IMR-90 (cell line): ENCODE results near the gene AGAP2. TPM values are rescaled to one million over a fixed set of nuclear protein-coding genes. Genes with fewer than 3 reads are reported as not detected.

ENCODE experiments used
- ATAC-seq: fragments of 200-7000 bp; cut with Tn5 transposase; 2 replicates; pipeline ENCODE4 v1.9.1; 2020; ENCODE audit warnings: low read depth, mild to moderate bottlenecking, moderate library complexity
- BruUV-seq: library from RNA; stranded (reverse); fragments of 400-500 nt; replicated peaks from 2 replicates; lab custom pipeline; 2021; lab: Mats Ljungman, UMichigan
- CTCF ChIA-PET: fragments of 300-600 bp; formaldehyde crosslinking; extraction: SDS; loops from one replicate; lab custom pipeline; 2021; ENCODE audit warnings: antibody characterized with exemption; lab: Yijun Ruan, JAX
- POLR2A ChIA-PET: fragments of 300-600 bp; sonication (Branson Sonifier 250); formaldehyde crosslinking; loops from one replicate; lab custom pipeline; 2022; ENCODE audit warnings: antibody characterized with exemption; ENCODE audit not compliant: unreplicated experiment; lab: Charles Lee
- DNase-seq: peaks from one replicate; pipeline ENCODE4 v3.0.0; 2013
- H2AFZ ChIP-seq: replicated peaks from 2 replicates; pipeline ENCODE3; 2013; ENCODE audit warnings: low read length, mild to moderate bottlenecking; ENCODE audit not compliant: poor library complexity
- H2AK5ac ChIP-seq: 2 replicates; pipeline ENCODE4 v1.6.1; 2013; ENCODE audit warnings: low read depth, low read length, inconsistent platforms
- H2AK9ac ChIP-seq: replicated peaks from 2 replicates; pipeline ENCODE3; 2013; ENCODE audit warnings: mild to moderate bottlenecking, low read depth, low read length, moderate library complexity; ENCODE audit not compliant: poor library complexity
- H2BK120ac ChIP-seq: 2 replicates; pipeline ENCODE4 v1.6.1; 2013; ENCODE audit warnings: low read depth, low read length, inconsistent platforms
- H2BK15ac ChIP-seq: 3 replicates; pipeline ENCODE4 v1.6.1; 2013; ENCODE audit warnings: low read depth, low read length, inconsistent platforms
- H2BK20ac ChIP-seq: 2 replicates; pipeline ENCODE4 v1.6.1; 2013; ENCODE audit warnings: low read depth, mild to moderate bottlenecking, inconsistent platforms, low read length, moderate library complexity
- H2BK5ac ChIP-seq: 2 replicates; pipeline ENCODE4 v1.6.1; 2013; ENCODE audit warnings: mild to moderate bottlenecking, low read depth, low read length, inconsistent platforms; ENCODE audit not compliant: poor library complexity, severe bottlenecking
- H3K14ac ChIP-seq: replicated peaks from 2 replicates; pipeline ENCODE4 v1.6.1; 2013; ENCODE audit warnings: low read depth, low read length, inconsistent platforms
- H3K18ac ChIP-seq: 2 replicates; pipeline ENCODE4 v1.6.1; 2013; ENCODE audit warnings: low read depth, low read length, control low read depth
- H3K23ac ChIP-seq: 2 replicates; pipeline ENCODE4 v1.6.1; 2013; ENCODE audit warnings: low read depth, low read length, inconsistent platforms
- H3K27ac ChIP-seq: 2 replicates; pipeline ENCODE4 v1.5.1; 2013; ENCODE audit warnings: mild to moderate bottlenecking, control low read depth, low read length; ENCODE audit not compliant: insufficient read depth
- H3K27me3 ChIP-seq: 2 replicates; pipeline ENCODE4 v1.6.1; 2013; ENCODE audit warnings: low read length; ENCODE audit not compliant: control insufficient read depth, insufficient read depth
- H3K36me3 ChIP-seq: 2 replicates; pipeline ENCODE4 v1.6.1; 2013; ENCODE audit warnings: low read length, mixed read lengths; ENCODE audit not compliant: control insufficient read depth, insufficient read depth
- H3K4ac ChIP-seq: 2 replicates; pipeline ENCODE4 v1.6.1; 2013; ENCODE audit warnings: low read depth, low read length, inconsistent platforms
- H3K4me1 ChIP-seq: 2 replicates; pipeline ENCODE4 v1.6.1; 2013; ENCODE audit warnings: low read length, mixed read lengths; ENCODE audit not compliant: control insufficient read depth, insufficient read depth
- H3K4me2 ChIP-seq: 2 replicates; pipeline ENCODE4 v1.6.1; 2013; ENCODE audit warnings: low read depth, mild to moderate bottlenecking, control low read depth, low read length, moderate library complexity
- H3K4me3 ChIP-seq: 2 replicates; pipeline ENCODE4 v1.5.1; 2013; ENCODE audit warnings: low read depth, mild to moderate bottlenecking, control low read depth, low read length, moderate library complexity; ENCODE audit not compliant: insufficient read depth
- H3K56ac ChIP-seq: 2 replicates; pipeline ENCODE4 v1.6.1; 2013; ENCODE audit warnings: low read length, inconsistent platforms; ENCODE audit not compliant: insufficient read depth; ENCODE audit errors: extremely low read depth
- H3K79me1 ChIP-seq, 2 experiments: 2 replicates each; pipeline ENCODE4 v1.6.1; 2013; ENCODE audit warnings: low read length in 2 of 2, inconsistent platforms in 1 of 2, low read depth in 1 of 2
- H3K9ac ChIP-seq: 2 replicates; pipeline ENCODE4 v1.6.1; 2013; ENCODE audit warnings: low read depth, low read length, control low read depth
- H3K9me1 ChIP-seq: 2 replicates; pipeline ENCODE4 v1.6.1; 2013; ENCODE audit warnings: low read length, inconsistent platforms; ENCODE audit not compliant: insufficient read depth
- H3K9me3 ChIP-seq: 2 replicates; pipeline ENCODE4 v1.6.1; 2013; ENCODE audit warnings: low read length; ENCODE audit not compliant: control insufficient read depth, insufficient read depth
- H4K20me1 ChIP-seq: 2 replicates; pipeline ENCODE4 v1.6.1; 2013; ENCODE audit warnings: low read length, inconsistent platforms; ENCODE audit not compliant: insufficient read depth
- H4K5ac ChIP-seq: 2 replicates; pipeline ENCODE4 v1.6.1; 2013; ENCODE audit warnings: mild to moderate bottlenecking, low read depth, low read length, control low read depth
- H4K8ac ChIP-seq, 2 experiments: 2 replicates each; pipeline ENCODE4 v1.6.1; 2013; ENCODE audit warnings: low read depth in 2 of 2, low read length in 2 of 2, control low read depth in 1 of 2, inconsistent platforms in 1 of 2
- H4K91ac ChIP-seq: 2 replicates; pipeline ENCODE4 v1.6.1; 2013; ENCODE audit warnings: low read depth, low read length, inconsistent platforms; ENCODE audit not compliant: insufficient read depth
- BHLHE40 ChIP-seq: fragments of 150-350 bp; IDR thresholded peaks from 2 replicates; pipeline ENCODE4 v1.6.1; 2016; ENCODE audit warnings: mild to moderate bottlenecking, low read depth, low read length
- CEBPB ChIP-seq: IDR thresholded peaks from 2 replicates; pipeline ENCODE4 v1.6.1; 2012; ENCODE audit warnings: low read depth, low read length, improper control_type of control experiment
- CHD1 ChIP-seq: IDR thresholded peaks from 2 replicates; pipeline ENCODE4 v1.6.1; 2012; ENCODE audit warnings: low read depth, low read length, improper control_type of control experiment
- FOS ChIP-seq: fragments of 150-350 bp; IDR thresholded peaks from 2 replicates; pipeline ENCODE4 v1.6.1; 2016; ENCODE audit warnings: low read depth, low read length
- MAFK ChIP-seq: IDR thresholded peaks from 2 replicates; pipeline ENCODE4 v1.6.1; 2012; ENCODE audit warnings: low read depth, low read length, improper control_type of control experiment
- MAZ ChIP-seq: IDR thresholded peaks from 2 replicates; pipeline ENCODE4 v1.6.1; 2012; ENCODE audit warnings: low read depth, mild to moderate bottlenecking, low read length, improper control_type of control experiment, moderate library complexity, borderline replicate concordance
- MXI1 ChIP-seq: IDR thresholded peaks from 2 replicates; pipeline ENCODE4 v1.6.1; 2012; ENCODE audit warnings: low read depth, mild to moderate bottlenecking, low read length, moderate library complexity, borderline replicate concordance
- NFE2L2 ChIP-seq: fragments of 150-350 bp; IDR thresholded peaks from 2 replicates; pipeline ENCODE4 v1.6.1; 2016; ENCODE audit warnings: low read depth, mild to moderate bottlenecking, low read length
- POLR2A ChIP-seq: IDR thresholded peaks from 2 replicates; pipeline ENCODE4 v1.6.1; 2012; ENCODE audit warnings: mild to moderate bottlenecking, low read depth, low read length
- RAD21 ChIP-seq: IDR thresholded peaks from 2 replicates; pipeline ENCODE4 v1.6.1; 2012; ENCODE audit warnings: low read length, improper control_type of control experiment
- RCOR1 ChIP-seq: IDR thresholded peaks from 2 replicates; pipeline ENCODE4 v1.6.1; 2012; ENCODE audit warnings: mild to moderate bottlenecking, low read length, improper control_type of control experiment; ENCODE audit not compliant: insufficient replicate concordance
- RFX5 ChIP-seq: IDR thresholded peaks from 2 replicates; pipeline ENCODE4 v1.8.0; 2012; ENCODE audit warnings: low read depth, mild to moderate bottlenecking, low read length, moderate library complexity
- SMC3 ChIP-seq: fragments of 150-350 bp; IDR thresholded peaks from 2 replicates; pipeline ENCODE4 v1.6.1; 2016; ENCODE audit warnings: low read depth, mild to moderate bottlenecking, antibody characterized with exemption, low read length, moderate library complexity
- WGBS, 2 experiments: methylation state at CpG; one replicate each; pipeline versions ENCODE4 v1.1.5 to v1.1.7; 2013; ENCODE audit warnings: missing lambda C conversion rate in 2 of 2; ENCODE audit not compliant: insufficient read length in 1 of 2; ENCODE audit errors: extremely low coverage in 2 of 2; 5-methylcytosine and 5-hydroxymethylcytosine counted together
- dilution Hi-C: fragments of 300-500 bp; cut with HindIII; formaldehyde crosslinking; loops from one replicate; pipeline ENCODE4 v1.14.3; 2018; ENCODE audit warnings: low sequenced_read_pairs; ENCODE audit not compliant: unreplicated experiment
- in situ Hi-C: fragments of 300-500 bp; cut with MboI; formaldehyde crosslinking; loops from 3 replicates; pipeline ENCODE4 v1.14.3; 2019; ENCODE audit warnings: low sequenced_read_pairs, inconsistent platforms, mixed read lengths
- intact Hi-C: fragments of 100-400 bp; cut with micrococcal nuclease; formaldehyde crosslinking; loops from 2 replicates; pipeline ENCODE4 v1.10.0; 2022
- polyA plus RNA-seq, 3 experiments: library from polyadenylated mRNA; depleted of rRNA; stranded (reverse); fragments of >200 nt; gene quantifications; 2 replicates each; pipeline ENCODE4 v1.2.3, GENCODE V29; 2012; ENCODE audit warnings: low replicate concordance in 1 of 3
- total RNA-seq: library from RNA; depleted of rRNA; stranded (reverse); fragments of >200 nt; gene quantifications from 2 replicates; pipeline ENCODE4 v1.2.3, GENCODE V29; 2012
- TF ChIP-seq, protein P1 (sequence below): fragments of 150-350 bp; IDR thresholded peaks from 2 replicates; pipeline ENCODE4 v1.6.1; 2017; ENCODE audit warnings: mild to moderate bottlenecking, antibody characterized with exemption, low read length, low read depth
- TF ChIP-seq, protein P2 (sequence below): conservative IDR thresholded peaks from 2 replicates; pipeline ENCODE4 v1.5.1; 2012; ENCODE audit warnings: mild to moderate bottlenecking, low read depth, low read length, improper control_type of control experiment
- TF ChIP-seq, protein P3 (sequence below): fragments of 150-350 bp; IDR thresholded peaks from 2 replicates; pipeline ENCODE4 v1.6.1; 2016; ENCODE audit warnings: low read depth, mild to moderate bottlenecking, low read length, moderate library complexity, borderline replicate concordance

Gene AGAP2
- total and polyA plus RNA-seq, 2 of the 4 experiments (the other 2 are of a cell fraction), result 0.03 to 0.18 TPM

DNA sequence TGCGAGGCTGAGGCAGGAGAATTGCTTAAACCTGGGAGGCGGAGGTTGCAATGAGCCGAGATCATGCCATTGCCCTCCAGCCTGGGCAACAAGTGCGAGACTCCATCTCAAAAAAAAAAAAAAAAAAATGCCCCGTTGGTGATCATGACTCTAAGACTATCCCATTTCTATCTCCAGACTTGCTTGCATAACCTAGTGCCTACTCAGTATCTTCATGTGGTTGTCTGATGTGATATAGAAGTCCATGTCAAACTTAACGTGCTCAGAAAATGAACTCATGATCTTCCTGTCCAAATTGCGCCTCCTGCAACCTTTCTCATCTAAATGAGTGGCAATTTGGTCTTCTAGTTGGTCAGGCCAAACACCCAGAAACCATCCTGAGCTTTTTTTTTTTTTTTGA lies 39.4 kb upstream of the AGAP2 start:
- dilution Hi-C loops, result no loop called here
- Histone ChIP-seq H2AK5ac (no peak overlapping the region), H3K23ac (no peak overlapping the region), H3K9ac (no peak overlapping the region), H2BK20ac (no peak overlapping the region), H2BK15ac (no peak overlapping the region), H3K9me3 (no peaks in the 10 kb centered on the region), H3K79me1 (peaks cover 7 to 22% of the 10 kb centered on the region in 2 experiments), H4K20me1 (no peaks in the 10 kb centered on the region), H3K36me3 (peaks cover 6% of the 10 kb centered on the region), H3K4ac (no peak overlapping the region), H3K18ac (no peak overlapping the region), H3K4me3 (no peak overlapping the region), H3K14ac (no peak overlapping the region), H3K4me1 (no peaks in the 10 kb centered on the region), H3K27ac (no peak overlapping the region), H2AK9ac (no peak overlapping the region), H2BK120ac (no peak overlapping the region), H3K27me3 (no peaks in the 10 kb centered on the region), H4K5ac (no peak overlapping the region), H3K9me1 (0 out of 2 replicates have a peak, but pooled peaks cover 3% of the 10 kb centered on the region), H2BK5ac (no peak overlapping the region), H2AFZ (no peak overlapping the region), H3K4me2 (no peak overlapping the region), H4K8ac (no peak overlapping the region), H4K91ac (no peak overlapping the region), H3K56ac (no peak overlapping the region)
- BruUV-seq, result no TSS peak
- no CpG with 5 or more reads among the region's 7 CpGs for WGBS, 2 experiments
- intact Hi-C loops, result no loop called here
- ATAC-seq, result no peak
- POLR2A ChIA-PET, result no interaction called here
- TF ChIP-seq CHD1 (no peak), MXI1 (no peak), BHLHE40 (no peak), SMC3 (no peak), RCOR1 (no peak), FOS (no peak), RAD21 (no peak), CEBPB (no peak), POLR2A (no peak), MAZ (no peak), RFX5 (no peak), MAFK (no peak), NFE2L2 (no peak)
- TF ChIP-seq, protein P1, sequence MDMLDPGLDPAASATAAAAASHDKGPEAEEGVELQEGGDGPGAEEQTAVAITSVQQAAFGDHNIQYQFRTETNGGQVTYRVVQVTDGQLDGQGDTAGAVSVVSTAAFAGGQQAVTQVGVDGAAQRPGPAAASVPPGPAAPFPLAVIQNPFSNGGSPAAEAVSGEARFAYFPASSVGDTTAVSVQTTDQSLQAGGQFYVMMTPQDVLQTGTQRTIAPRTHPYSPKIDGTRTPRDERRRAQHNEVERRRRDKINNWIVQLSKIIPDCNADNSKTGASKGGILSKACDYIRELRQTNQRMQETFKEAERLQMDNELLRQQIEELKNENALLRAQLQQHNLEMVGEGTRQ, result no peak
- TF ChIP-seq, protein P2, sequence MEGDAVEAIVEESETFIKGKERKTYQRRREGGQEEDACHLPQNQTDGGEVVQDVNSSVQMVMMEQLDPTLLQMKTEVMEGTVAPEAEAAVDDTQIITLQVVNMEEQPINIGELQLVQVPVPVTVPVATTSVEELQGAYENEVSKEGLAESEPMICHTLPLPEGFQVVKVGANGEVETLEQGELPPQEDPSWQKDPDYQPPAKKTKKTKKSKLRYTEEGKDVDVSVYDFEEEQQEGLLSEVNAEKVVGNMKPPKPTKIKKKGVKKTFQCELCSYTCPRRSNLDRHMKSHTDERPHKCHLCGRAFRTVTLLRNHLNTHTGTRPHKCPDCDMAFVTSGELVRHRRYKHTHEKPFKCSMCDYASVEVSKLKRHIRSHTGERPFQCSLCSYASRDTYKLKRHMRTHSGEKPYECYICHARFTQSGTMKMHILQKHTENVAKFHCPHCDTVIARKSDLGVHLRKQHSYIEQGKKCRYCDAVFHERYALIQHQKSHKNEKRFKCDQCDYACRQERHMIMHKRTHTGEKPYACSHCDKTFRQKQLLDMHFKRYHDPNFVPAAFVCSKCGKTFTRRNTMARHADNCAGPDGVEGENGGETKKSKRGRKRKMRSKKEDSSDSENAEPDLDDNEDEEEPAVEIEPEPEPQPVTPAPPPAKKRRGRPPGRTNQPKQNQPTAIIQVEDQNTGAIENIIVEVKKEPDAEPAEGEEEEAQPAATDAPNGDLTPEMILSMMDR, result no peak
- TF ChIP-seq, protein P3, sequence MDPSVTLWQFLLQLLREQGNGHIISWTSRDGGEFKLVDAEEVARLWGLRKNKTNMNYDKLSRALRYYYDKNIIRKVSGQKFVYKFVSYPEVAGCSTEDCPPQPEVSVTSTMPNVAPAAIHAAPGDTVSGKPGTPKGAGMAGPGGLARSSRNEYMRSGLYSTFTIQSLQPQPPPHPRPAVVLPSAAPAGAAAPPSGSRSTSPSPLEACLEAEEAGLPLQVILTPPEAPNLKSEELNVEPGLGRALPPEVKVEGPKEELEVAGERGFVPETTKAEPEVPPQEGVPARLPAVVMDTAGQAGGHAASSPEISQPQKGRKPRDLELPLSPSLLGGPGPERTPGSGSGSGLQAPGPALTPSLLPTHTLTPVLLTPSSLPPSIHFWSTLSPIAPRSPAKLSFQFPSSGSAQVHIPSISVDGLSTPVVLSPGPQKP, result no peak
- CTCF ChIA-PET, result no interaction called here
- in situ Hi-C loops, result no loop called here
- DNase-seq, result no peak
